SK-N-MC (cell line): ENCODE data around the gene XPA.

Source experiments
- EZH2 ChIP-seq: fragments of 200-600 bp; sonication (generic); IDR thresholded peaks from one replicate; pipeline ENCODE4 v1.6.1; 2017; ENCODE audit warnings: antibody characterized with exemption
- POLR2AphosphoS5 ChIP-seq: IDR thresholded peaks from 2 replicates; pipeline ENCODE4 v1.6.1; 2012; ENCODE audit warnings: mild to moderate bottlenecking, low read depth, low read length, borderline replicate concordance

GRCh38 chr9:97723819-97724218 lies 26.7 kb upstream of the XPA start:
- no peak for TF ChIP-seq POLR2AphosphoS5
- no peak for TF ChIP-seq EZH2
